Measurements from ENCODE around the gene PSMD13.

The PSMD13 gene

DNA sequence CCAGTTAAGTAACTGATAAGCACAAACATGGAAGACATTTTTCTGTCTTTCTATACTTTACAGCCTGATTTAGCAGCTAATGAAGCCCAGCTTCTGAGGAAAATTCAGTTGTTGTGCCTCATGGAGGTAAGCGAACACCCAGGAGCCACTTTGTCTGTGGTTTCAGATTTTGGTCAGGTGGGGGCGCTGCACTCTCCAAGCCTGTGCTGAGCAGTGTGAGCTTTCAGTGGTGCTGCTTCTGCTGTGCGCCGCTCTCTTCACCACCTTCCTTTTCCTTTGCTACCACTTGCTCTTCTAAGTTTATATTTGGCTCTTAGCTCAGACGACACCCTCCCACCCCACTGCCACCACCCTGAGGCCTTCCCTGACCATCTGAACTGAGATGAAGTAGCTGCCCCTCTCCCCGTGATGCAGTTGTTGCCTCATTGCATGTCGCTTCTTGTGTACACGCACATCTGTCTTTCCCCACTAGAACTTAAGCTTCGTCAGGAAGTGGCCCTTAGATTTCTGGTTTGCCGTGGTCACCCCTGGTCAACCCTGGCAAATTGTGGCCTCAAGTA is 14.0 kb downstream of the PSMD13 start:
- DNase-seq = peak; percentile 44 to 78 (median 68)

GRCh38 chr11:251550-251949 is 14.8 kb downstream of the PSMD13 start:
- DNase-seq = no peak

DNA sequence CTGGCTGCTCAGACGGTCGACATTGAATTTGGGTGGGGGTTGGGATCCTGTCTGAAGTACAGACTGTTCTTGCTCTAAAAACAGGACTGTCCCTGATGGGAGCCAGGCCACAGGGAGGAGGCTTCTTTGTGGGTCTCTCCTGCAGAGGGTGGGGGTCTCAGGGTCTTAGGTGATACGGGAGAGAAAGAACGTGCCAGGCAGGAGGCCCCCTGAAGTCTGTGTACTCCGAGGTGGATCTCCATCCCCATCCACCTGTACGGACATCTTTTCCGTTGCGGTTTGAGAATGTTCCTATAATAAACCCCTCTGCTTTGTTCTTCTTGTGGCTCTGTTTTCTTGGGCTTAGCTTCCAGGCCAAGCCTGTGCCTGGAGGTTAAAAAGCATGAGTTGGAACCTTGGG is 15.9 kb downstream of the PSMD13 start:
- DNase-seq = no peak

DNA sequence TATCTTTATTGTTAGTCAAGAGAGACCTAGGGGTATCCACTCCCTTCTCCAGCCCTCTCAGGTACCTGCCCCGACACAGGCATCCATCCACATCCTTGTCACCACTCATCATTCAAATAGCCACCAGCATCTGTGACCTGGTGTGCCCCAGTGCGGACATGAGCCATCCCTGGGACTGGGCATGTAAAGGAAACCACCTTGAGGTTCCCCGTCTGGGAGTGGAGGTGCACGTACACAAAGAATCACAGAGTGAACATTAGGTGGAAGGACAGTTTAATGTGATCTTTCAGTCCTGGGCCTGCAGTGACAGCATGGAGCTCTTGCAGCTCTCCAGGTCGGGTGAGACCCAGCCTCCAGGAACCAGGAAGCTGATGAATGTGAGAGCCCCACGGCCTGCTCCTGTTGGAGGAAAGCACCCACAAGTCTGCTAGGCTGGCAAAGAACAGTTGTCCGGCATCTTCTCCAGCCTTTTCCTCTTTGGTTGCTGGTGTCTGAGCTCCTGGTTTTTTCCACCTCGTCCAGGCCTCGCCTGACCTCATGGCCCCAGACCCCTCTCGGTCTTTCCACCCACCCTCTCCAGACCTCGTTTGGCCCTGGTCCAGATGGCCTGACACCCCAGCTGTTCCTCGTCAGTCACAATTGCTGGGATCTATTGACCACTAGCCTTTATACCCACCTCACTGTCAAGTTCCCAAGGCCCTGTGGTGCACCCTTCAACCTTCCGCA is 16.5 kb downstream of the PSMD13 start:
- no peak for DNase-seq

DNA sequence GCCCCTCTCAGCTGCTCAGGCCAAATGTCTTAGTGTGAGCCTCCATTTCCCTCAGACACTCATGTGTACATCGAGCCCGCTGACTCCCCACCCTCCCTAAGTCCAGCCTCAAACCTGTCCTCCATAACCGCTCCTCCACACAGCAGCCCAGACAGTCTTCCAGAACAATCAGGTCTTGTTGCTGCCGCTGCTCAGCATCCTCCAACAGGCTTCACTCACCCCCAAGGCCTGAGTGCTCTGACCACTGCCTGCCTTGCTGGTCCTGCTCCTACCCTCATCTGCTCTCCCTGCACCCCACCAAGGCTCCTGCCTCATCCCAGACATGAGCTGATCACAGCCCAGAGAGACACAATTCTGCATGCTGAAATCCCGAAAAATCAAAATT is 17.1 kb downstream of the PSMD13 start:
- DNase-seq = no peak

DNA sequence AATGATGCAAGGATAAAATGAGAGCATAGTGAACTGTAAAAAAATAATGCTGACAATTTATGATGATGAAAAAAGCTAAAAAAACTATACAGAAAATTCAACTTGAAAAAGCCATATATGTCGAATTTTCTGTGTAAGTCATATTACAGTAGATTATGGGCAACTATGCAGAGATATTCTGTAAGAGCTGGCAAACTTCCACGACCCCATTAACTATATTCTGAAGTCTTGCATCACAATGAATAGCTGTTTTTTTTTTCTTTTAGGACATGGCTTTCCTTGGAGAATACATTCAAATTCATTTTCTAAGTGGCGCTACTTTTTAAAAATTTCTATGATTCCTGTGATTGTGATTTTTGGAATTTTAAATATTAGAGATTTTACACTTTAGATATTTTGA is 18.4 kb downstream of the PSMD13 start:
- no peak for DNase-seq

DNA sequence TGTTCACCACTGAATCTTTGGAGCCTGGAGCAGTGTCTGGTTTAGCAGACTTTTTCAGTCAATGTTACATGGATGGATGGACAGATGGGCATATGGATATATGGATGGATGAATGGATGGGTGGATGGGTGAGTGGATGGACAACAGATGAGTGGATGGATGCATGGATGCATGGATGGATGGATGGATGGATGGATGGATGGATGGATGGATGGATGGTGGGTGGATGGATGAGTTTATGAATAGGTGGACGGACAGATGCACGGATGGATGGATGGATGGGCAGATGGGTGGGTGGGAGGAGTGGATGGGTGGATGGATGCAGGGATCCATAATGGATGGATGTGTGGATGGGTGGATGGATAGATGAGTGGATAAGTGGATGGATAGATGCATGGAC is 19.0 kb downstream of the PSMD13 start:
- DNase-seq = no peak

DNA sequence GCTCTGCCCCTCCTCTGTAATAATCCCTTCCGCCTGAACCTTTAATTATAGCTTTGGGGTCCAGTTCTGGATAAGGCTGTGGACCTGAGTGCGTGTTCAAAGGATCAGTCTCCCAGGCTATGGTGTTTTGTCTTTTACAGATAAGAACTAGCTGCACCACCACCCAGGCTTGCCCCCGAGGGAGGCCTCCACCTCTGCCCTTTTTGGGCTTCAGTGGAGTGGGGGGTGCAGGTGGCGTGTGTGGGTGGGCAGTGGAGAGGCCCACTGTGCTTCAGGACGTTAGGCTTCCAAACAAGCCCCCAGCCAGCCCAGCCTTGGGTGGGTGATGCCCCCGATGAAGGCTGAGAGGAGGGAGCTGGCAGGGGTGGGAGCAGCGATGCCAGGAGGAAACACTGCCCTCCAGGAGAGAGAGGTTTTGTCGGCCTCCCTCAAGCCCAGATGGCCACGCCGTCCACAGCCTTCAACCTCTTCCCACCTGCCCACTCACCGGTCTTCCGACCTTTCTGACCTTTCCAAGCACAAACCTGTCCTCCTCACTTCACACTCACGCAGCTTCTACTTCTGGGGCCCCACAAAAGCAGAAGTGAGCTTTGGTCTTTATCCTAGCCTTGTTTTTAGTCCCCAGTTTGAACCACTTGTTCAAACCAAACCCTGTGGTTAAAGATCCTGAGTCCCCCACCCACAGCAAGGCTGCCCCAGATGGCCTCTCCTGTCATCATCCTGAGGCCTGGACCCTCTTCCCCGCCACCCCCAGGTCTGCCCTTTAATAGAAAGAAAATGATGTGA is 20.4 kb downstream of the PSMD13 start:
- DNase-seq = no peak

GRCh38 chr11:257766-258493 is 21.2 kb downstream of the PSMD13 start:
- no peak for DNase-seq

GRCh38 chr11:259413-259812 is 22.6 kb downstream of the PSMD13 start:
- DNase-seq = no peak

DNA sequence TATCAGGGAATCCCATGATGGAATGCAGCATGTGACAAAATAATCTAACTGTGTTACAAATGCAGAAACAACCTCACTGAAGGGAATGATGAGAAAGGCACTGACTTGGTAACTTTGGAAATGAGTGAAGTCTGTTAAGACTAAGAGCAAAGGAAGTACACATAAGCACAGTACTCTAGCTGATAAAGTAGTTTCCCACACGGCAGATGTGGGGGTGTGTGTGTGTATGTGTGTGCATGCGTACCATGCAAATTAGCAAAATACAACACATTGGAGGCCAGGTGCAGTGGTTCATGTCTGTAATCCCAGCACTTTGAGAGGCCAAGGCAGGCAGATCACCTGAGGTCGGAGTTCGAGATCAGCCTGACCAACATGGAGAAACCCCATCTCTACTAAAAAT is 24.8 kb downstream of the PSMD13 start:
- no peak for DNase-seq

GRCh38 chr11:266676-267439 is 30.1 kb downstream of the PSMD13 start:
- DNase-seq = peak in 1 of 5 experiments; percentile 53

DNA sequence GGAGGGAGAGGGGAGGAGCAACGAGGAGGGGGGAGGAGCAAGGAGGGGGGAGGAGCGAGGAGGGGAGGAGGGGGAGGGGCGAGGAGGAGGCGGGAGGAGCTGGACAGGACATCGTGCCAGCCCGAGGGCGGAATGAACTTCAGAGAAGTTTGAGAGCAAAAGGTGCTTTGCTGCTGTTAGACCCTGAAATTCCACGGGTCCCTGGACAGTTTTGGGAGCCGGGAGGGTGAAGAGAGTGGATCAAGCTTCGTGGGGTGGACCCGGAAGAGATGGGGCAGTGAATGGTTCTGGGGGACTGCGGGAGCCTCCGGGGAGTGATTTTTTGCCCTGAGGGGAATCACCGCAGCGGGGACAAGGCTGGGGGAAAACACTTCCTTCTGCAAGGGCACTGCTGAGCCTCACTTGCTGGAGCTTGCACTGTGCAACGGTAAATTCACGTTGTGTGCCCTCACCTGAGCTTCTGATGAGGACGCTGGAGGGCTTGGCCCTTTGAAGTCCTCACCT is 30.8 kb downstream of the PSMD13 start:
- peak in 4 of 5 experiments; percentile 29 to 65 (median 58) for DNase-seq

- peak in 3 of 5 experiments; percentile 42 to 88 (median 71) for DNase-seq
Measured at GRCh38 chr11:268716-269145, 32.0 kb downstream of the PSMD13 start.

DNA sequence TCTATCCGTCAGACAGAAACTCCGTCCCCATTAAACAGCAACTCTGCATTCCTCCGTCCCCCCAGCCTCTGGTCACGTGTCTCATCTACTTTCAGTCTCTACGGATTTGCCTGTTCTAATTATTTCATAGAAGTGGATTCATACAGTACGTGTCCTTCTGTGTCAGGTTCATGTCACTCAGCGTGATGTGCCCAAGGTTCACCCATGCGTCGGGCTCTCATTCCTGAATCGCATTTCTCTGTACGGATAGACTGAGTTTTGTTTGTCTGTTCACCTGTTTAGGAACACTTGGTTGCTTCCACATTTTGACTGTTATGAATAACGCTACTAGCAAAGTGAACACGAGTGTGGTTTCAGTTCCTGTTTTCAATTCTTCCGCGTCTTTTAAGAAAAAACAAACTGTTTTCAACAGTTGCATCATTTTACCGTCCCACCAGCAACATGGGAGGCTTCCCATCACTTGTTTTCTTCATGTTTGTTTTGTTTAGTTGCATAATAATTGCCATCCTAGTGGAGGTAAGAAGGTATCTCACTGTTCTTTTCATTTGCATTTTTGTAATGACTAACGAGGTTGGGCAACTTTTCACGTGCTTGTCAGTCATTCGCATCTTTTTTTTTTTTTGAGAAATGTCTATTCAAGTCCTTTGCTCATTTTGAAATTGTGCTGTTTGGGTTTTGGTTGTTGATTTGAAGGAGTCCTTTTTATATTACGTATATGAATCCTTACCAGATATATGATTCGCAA is 32.5 kb downstream of the PSMD13 start:
- peak in 4 of 5 experiments; percentile 31 to 92 (median 66) for DNase-seq

DNA sequence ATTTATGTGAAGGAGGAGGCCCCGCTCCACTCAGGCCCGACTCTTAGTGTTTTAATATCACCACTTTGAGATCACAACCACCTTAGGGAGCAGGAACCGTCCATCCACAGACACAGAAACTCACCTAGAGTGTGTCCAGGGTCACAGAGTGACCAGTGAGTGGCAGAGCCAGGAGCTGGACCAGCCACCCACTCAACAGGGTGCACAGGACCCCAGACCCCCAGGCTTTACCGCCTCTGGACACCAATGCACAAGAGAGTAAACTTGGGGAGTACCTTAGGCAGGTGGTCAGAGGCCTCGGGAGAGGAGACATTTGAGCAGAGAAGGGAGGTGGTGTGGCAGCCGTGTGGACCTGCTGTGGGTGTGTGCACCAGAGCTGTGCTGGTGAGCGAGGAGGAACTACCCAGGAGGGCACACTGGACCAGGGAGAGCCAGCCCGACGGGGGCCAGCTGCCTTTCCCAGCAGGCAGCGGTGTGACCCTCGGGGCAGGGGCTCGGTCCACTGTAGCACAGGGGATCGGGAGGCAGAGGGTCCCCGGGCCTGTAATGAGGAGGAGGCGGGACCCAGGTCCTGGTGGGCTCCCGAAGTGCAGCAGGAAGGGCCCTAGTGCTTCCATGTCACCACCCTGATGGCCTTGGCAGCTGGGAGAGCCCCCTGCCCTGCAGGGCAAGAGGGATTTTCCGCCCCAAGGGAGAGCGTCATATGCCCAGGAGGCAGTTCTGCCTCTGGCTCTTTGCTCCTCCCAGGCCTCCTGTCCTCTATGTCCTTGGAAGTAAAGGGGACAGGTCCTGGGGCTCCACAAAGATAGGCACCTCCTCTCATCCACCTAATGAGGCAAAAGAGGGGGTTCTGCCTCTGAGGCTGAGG is 33.9 kb downstream of the PSMD13 start:
- no peak for DNase-seq

GRCh38 chr11:271319-271715 is 34.5 kb downstream of the PSMD13 start:
- DNase-seq = no peak

DNA sequence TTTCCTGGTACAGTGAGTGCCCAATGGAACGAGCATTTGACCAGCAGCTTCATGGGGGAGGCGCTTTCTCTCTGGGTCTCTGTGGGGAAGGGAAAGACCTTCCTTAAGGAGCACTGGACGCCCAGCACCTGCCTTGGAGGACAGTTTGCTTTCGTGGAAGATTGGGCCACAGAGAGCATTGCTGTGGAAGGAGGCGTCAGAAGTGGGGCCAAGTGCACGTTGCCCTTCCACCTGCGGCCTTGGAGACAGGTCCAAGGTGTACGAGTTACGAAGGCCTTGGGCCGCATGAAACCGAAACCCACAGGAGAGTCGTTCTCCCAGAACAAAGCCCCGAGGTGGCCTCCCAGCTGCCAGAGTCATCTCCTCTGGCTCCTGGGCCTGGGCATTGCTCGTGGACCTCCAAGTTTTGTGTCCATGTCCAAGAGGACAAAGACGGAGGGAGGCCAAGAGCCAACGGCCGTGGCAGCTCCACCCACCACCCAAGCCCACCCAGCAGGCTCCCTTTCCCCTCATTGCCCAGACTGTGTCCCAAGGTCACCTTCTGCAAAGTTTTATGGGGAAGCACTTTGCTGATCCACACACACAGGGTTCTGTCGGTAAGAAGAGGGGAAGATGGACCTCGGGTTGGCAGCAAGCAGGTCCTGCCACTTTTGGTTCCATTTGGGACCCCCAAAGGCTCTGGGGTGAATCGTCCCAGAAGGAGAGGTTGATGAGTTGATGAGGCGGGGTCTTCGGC is 35.6 kb downstream of the PSMD13 start:
- DNase-seq = no peak

DNA sequence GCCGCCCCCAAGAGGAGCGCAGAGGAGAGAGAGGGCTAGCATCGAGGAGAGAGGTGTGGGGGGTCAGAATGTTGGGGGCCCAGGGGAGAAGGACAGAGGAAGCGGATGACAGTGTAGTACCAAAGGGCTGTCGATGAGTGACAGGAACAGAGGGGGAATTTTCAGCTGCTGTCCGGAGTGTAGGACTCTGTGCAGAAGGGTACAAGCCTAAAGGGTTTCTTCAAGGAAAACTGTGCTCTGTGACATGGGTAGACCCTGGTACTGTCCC is 36.1 kb downstream of the PSMD13 start:
- DNase-seq = no peak

- no peak for DNase-seq
Measured at GRCh38 chr11:276219-276618, 39.4 kb downstream of the PSMD13 start.

Measured in T-helper 2 cell (primary cell).